ENCODE data around the gene BCAR3.
"Not testable (repeated sequence)": the region's sequence is repeated elsewhere in the genome, so short reads cannot be mapped to it uniquely, and the experiment has no call there.

Gene BCAR3

DNA sequence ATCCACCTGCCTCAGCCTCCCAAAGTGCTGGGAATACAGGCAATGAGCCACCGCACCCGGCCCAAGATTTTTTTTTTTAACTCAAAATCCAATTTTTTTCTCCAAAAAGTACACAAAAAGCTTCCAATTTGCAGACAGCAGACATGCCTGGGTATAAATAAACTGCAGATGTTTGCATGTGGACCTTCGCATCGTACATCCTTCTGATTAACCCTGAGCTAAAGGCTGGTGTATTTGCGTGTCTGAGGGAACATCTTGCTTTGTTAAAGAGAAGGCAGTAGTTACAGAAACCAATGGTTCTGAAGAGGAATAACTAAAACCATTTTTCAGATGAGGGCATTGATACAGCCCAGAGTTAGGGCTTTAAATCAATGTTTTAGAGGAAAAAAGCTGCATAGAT, 12.7 kb downstream of the BCAR3 start:
- no peak for DNase-seq

DNA sequence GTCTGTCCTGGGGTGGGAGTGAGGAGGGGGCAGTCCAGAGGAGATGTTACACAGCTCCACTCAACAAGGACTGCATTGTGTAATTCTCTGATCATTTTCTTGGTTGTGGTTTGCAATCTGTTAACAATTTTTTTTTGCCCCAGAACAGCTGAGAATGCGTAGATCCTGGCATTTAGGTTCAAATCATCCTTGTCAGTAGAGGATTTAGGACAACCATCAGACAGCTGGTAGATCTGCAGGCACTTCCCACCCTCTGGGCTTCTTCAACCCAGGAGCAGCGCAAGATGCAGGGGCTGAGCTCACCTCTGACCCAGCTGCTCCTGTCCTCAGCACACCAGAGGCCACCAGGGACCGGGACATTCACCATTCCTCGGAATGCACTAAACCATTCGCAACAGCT, 13.5 kb downstream of the BCAR3 start:
- DNase-seq: no peak

DNA sequence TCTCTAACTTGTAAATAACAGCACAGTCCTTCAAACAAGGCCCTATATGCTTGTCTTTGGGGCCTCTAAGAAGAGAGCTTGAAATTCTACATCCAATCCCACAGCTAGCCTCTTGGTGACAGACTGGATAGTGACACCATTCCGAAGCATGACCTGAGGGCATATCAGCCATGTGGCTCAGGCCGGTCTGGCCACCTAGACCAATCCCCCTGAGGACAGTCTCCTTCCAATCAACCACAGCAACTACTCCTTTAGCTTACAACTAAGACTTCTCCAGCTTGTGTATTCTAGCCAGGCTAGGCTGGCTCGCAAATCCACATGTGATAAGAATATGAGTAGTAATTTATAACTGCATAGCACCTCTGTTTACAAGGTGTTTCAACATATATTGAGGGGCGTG, 14.0 kb downstream of the BCAR3 start:
- DNase-seq: no peak

DNA sequence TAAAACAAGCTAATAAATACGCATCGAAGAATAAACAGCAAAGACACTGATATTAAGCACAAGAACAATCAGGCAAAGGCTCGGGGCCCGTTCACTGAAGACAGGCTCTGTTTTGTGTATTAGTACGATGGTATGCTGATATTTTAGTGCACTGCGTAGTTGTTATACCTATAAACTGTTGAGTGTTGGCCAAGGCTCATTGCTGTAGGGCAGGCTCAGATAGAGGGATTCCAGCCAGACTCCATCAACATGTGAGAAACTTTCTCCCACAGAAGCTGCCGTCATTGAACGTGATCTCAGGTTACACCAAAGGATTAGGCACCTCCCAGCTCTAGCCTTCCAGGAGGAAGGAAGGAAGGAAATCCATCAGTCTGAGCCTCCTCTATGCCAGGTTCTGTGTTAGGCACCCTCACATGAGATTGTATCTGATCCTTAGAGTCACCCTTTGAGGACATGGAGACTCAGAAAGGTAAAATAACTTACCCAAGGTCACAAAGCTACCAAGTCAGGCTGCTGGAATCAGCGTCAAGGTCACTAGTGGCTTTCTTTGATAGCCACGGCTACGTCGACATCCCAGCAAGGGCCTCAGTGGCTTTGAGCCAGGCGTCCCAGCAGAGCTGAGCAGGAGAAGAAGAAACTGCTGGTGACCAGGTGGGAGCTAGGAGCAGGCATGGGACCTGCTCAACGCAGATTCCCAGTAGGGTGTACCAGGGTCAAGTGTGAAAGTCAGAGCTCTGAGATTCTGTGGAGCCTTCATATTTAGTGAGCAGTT, 14.8 kb downstream of the BCAR3 start:
- no peak for DNase-seq

DNA sequence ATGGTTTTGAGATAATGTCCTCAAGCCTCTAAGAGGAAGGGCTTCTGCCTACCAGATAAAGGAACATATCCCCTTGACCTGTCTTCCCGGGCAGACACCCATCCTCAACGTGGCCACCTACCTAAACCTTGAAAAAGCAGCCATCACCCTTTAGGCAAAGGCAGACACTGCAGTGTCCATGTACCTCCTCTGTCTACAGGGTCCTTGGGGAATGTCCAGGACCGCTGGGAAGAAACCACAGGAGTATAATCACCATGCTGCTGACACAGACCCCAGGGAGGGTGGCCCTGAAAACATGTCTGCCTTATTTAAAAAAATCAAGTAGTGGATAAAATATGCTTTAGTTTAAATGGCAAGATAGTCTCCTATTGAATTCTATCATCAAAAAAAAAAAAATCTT, 16.6 kb downstream of the BCAR3 start:
- no peak for DNase-seq

DNA sequence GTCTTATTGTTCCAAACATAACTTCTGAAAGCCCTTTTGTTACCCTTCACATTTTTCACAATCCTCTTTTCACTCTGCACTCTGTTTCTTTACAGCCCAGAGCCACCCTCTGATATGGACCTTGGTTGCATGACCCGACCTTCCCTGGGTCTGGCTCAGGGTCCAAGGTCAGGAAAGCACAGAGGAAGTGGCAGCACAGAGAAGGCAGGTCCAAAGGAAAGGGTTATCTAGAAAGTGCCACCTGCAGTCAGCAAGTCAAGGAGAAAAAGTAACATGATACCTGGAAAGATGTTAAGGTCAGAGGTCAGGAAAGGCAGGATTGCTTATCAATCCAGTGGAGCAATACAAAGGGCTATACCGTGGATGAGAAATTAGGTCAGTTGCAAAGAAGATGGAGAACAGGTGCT, 18.4 kb downstream of the BCAR3 start:
- no peak for DNase-seq

DNA sequence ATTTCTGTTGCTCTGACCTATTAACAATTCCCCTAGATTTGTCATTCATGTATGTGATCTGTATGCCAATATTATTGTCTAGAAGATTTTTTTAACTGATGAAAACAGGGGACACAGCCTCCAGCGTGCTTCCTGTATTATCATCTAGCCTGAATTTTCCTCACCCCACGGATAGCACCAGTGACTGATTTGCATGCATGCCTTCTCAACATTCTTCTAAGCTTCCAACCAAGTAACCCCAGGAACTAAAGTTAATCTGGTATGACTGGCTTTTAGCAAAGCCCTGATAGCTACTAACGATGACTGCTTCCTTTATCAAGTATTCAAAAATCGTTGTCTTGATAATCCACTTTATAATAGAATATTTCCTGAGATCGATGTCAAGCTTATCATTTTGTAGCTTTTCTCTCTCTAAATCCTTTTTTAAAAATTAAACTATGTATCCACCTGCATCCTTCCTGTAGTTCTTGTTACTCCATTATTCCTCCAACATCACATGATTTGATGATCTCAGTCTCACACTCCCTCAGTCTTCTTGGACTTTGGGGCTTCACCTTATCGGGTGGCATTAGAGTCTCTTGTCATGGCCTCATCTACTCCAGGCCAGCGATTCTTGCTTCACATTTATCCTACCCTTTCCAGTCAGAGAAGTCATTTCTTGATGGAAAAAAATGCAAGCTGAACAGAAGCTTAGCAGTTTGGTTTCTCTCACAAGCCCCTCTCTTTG, 19.0 kb downstream of the BCAR3 start:
- no peak for DNase-seq

DNA sequence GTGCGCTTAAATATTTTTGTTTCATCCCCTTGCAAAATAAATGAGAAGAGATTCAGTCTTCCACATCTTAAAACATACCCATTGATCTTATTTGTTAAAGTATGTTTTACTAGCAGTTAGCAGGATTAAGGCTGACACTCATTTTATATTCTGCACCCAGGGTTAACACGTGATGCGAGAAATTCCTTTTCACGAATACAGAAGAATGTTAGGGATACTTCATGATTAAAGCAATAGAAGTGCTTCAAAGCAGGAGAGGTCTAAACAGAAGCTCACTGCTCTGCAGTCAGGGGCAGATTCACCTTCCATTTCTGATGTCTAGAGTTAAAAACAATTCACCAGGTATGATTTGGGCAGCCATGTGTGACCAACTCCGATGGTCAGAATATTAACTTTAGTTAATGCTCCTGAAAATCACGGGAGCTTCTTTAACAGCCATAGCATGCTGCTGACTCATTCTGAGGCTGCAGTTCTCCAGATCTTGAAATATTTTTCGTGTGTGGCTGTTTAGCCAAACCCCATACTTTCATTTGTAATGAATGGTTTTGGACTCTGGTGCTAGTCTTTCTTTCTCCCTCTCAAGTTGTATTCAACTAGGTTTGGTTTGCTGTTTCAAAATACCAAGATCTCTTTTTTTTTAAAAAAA, 19.7 kb downstream of the BCAR3 start:
- no peak for DNase-seq

DNA sequence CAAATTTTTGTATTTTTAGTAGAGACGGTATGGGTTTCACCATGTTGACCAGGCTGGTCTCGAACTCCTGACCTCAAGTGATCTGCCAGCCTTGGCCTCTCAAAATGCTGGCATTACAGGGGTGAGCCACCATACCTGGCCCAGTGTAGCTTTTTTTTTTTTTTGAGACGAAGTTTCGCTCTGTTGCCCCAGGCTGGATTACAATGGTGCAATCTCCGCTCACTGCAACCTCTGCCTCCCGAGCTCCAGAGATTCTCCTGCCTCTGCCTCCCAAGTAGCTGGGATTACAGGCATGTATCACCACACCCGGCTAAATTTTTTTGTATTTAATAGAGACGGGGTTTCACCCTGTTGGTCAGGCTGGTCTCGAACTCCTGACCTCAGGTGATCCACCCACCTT, 20.3 kb downstream of the BCAR3 start:
- not testable (repeated sequence) for DNase-seq

DNA sequence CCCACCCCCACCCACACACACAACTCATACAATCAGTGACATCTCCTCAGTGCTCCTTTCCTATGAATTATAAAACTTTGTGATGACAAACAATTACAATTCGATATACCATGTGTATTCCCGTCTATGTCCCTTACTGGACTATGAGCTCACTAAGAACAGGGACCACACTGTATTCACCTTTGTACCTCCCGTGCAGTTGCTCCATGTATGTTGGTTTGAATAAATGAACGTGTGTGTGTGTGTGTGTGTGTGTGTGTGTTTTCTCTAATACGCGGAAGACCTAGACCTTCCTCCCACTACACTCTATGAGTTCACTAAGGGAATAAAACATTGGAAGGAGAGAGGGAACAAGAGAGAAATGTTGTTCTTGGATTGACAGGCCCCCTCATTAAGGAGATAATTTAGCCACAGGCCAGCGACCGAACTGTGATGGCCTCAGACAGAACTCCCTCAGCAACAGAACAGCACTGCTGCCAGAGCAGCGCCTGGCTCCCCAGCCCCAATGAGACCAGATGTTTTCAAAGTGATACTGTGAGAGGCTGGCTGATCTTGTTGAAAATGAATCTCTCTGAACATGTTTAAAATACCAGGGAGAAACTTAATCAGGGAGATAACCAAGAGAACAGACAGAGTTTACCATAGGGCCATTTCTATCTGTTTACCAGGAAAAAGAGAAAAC, 21.7 kb downstream of the BCAR3 start:
- no peak for DNase-seq

DNA sequence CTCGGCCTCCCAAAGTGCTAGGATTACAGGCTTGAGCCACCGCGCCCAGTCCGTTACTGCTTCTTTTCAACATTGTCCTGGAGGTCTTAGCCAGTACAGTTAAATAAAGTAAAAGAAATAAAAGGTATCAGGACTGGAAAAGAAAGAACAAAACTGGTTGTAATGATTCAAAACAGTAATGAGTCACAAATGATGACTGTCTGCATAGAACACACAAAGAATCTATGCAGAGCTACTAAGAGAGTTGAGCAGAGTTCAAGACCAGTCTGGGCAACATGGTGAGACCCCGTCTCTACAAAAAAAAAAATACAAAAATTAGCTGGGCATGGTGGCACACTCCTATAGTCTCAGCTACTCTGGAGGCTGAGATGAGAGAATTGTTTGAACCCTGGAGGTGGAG, 23.4 kb downstream of the BCAR3 start:
- DNase-seq: no peak

DNA sequence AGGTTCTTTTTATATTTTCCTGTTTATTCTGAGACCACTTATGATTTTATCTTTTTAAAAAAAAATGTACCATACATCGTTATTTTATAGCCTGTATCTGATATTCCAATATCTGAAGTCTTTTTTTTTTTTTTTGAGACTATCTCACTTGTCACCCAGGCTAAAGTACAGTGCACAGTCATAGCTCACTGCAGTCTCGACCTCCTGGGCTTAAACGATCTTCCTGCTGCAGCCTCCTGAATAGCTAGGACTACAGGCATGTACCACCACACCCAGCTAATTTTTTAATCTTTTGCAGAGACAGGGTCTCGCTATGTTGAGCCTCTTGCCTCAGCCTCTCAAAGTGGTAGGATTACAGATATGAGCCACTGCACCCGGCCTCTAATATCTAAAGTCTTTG, 25.1 kb downstream of the BCAR3 start:
- no peak for DNase-seq

DNA sequence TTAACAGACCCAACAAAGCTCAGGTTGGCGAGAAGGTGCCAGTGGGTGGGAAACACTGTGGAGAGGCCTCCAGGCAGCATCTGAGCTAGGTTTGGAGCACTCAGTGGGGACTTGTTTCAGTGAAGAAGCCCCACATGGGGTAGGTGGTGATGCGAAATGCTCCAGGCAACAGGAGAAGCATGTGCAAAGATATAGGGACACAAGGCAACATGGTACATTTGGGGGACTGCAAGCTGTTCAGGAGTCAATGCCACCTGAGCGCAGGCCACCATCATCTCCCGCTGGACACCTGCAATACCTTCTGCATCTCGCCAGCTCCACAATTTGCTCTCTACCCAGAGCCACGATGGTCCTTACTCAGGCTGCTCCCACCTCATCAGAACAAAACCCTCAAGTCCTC, 28.0 kb downstream of the BCAR3 start:
- DNase-seq: no peak

DNA sequence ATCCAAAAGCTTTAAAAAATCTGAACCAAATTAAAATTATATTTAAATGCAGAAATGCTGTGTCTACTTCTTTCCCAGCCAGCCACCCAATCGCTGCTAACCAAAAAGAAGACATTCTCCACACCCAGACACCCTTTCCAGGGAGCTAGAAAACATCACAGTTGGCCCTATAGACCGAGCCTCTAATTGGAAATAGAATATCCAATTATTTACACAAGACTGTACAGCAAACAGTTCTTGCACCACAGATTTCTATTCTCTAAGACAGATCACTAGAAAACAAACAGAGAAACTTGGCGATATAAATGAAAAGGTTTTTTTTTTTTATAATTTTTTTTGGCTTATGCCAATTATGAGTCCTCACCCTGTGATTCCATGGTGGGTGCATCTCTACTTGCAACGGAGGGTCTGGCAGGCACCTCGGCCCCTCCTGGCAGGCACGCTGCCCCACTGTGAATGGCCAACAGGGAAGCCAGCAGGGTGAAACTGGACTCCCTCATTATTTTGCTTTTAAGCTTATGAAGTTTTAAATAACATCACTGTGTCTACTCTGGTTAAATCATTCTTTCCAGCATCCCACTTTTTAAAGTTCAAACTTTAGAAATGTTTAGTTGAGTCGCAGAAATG, 29.2 kb downstream of the BCAR3 start:
- DNase-seq: no peak

DNA sequence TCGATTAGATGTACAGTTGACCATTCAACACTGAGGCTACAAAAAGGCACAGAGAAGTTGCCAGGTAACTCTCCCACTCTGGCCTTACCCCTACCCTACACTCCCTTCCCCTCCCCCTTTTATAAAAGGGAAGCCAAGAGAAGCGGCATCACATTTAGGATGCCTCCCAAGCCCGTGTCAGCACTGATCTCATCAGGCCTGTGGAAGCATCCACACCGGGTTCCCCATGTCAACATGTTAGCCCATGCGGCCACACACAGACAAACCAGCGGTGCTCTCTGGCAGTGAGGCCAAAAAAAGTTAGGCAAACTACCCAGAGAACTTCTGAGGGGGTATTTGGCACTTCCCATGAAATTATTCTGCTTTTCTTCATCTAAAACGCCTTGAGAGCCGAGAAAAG, 29.9 kb downstream of the BCAR3 start:
- no peak for DNase-seq

DNA sequence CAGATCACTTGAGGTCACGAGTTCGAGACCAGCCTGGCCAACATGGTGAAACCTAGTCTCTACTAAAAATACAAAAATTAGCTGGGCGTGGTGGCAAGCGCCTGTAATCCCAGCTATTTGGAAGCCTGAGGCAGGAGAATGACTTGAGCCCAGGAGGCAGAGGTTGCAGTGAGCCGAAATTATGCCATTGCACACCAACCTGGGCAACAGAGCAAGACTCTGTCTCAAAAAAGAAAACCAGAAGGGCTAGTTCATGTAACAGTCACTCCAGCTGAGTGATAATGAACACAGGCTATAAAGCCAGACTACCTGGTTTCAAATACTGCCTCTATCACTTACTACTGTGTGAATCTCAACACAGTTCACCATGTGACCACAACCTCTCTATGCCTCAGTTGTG, 31.5 kb downstream of the BCAR3 start:
- DNase-seq: not testable (repeated sequence)

DNA sequence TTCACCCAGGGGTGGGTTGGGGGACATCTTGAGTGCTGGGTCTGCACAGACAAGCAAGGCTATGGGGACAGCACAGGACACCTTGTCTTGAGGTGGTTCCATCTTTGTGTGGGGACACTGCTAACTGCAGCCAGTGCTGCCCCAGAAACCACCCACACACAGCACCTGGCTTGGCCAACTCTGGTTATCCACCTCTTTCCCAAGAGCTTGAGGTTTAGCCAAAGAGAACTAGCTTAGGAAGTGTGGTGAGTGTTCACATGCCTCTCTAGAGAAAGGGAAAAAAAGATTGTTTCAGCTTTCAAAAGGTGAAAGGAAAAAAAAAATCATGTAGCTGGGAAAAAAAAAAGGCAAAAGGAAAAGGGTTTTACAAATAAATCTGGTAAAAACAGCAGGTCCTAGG, 32.4 kb downstream of the BCAR3 start:
- DNase-seq: no peak

DNA sequence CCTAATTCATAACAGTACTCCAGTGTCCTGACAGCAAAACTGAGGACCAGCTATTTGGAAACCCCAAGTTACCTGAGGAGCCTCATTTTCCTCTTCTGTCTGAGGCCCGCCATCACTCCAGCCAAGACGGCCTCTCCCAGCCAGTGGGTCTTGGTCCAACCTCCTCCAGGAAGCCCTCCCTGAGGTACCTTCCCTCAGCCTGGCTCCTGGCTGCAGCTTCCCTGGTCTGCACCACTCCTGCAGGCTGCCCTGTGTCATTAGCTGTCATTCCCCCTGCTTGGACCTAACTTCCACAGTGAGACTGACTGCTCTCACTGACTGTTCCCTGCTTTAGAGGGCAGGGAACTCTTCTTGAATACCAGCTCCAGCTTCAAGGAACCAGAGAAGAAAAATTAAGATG, 33.0 kb downstream of the BCAR3 start:
- DNase-seq: no peak

DNA sequence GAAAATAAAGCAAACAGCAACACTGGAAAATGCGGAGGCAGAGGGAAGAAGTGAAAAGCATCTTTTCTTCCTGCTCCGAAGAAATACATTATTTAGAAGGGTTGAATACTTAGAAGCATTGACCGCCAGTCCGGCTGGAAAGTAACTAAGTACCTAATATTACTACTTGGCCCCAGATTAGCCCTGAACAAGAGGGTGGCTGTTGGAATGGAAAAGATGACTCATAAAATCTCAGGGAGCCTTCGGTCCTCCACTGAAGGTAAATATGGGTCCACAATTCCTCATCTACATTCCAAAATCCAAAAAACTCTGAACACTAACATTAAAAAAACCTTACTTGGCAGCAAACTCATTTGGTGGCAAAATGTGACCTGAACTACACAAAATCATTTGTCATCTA, 40.1 kb downstream of the BCAR3 start:
- no peak for DNase-seq

DNA sequence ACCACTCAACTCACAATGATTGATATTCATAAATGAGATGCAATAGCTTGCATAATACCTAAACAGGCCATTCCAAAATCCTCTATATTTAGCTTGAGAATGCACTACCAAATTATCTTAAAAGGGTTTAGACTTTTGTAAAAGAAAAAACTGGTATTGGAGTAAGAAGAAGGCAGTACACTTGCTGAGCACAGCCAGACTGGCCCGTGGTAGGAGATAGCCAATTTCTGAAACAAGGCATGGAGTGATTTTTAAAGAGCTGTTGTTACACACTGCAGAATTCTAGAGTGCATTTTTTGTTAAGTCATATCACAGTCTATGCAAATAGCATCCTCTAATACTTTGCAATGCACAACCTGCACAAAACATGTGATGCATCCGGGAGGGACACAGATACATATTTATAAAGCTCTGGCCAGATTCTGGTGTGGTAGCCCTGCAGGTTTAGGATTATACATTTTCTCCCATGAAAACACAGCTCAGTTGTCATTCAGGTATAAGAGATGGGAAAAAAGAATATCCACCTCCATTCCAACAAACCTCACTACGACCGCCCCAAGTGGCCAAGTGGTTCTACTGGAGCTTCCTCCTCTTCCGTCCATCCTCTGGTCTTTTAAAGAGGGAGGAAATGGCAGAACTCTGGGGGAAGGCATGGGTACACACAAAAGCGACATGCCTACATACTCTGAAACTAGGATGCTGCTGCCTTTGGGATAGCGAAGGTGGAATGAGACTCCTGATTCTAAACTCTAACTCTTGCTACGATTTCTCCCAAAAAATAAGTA, 40.8 kb downstream of the BCAR3 start:
- DNase-seq: no peak

DNA sequence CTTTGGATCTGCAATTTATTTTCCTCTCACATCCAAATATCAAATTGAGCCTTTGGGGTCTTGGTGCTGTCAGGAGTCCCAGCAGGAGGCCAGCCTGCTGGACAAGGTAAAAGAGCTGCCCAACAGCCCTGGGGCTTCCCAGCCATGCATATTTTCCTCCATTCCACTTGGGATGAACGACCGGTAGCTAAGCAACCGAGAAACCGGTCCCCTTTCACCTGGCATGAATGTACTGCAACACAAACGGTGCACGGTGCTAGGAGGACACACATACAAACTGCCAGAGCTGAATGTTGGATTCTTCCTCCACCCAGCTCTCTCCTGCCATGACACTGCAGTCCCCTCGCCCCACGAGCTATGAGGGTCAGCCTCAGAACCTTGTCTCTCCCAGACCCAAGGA, 42.7 kb downstream of the BCAR3 start:
- DNase-seq: no peak

Data from right kidney (tissue), 1 donor.